CD14-positive monocyte (primary cell): ENCODE data around the gene MMP2. TPM values are rescaled to one million over a fixed set of nuclear protein-coding genes. Genes with fewer than 3 reads are reported as not detected.

ENCODE experiments used
- DNase-seq, 3 donors: peaks; one replicate each; pipeline ENCODE4 v3.0.0-alpha.2; 2011 to 2022
- H2AFZ ChIP-seq: 2 replicates; pipeline ENCODE4 v1.6.0; 2012; ENCODE audit warnings: mild to moderate bottlenecking, low read depth, low read length, inconsistent platforms; ENCODE audit not compliant: insufficient read depth, poor library complexity, severe bottlenecking
- H3K27ac ChIP-seq, 2 donors: 1 replicate in 1 of 2; 2 replicates in 1 of 2; pipeline ENCODE4 v1.5.1; 2012 to 2013; ENCODE audit warnings: low read length in 2 of 2, control low read depth in 1 of 2, inconsistent platforms in 1 of 2, low read depth in 1 of 2, mild to moderate bottlenecking in 1 of 2
- H3K27me3 ChIP-seq, 2 donors: one replicate each; pipeline versions ENCODE4 v1.6.0 to v1.6.1; 2011 to 2013; ENCODE audit warnings: low read length in 2 of 2; ENCODE audit not compliant: control insufficient read depth in 2 of 2, insufficient read depth in 2 of 2
- H3K36me3 ChIP-seq, 2 donors: replicated peaks in 1 of 2; 1 replicate in 1 of 2; 2 replicates in 1 of 2; pipeline versions ENCODE4 v1.5.1 to v1.6.1; 2012 to 2013; ENCODE audit warnings: low read length in 2 of 2, control low read depth in 1 of 2, inconsistent platforms in 1 of 2, mild to moderate bottlenecking in 1 of 2; ENCODE audit not compliant: insufficient read depth in 2 of 2, control insufficient read depth in 1 of 2
- H3K4me1 ChIP-seq, 2 donors: 1 replicate in 1 of 2; 2 replicates in 1 of 2; pipeline versions ENCODE4 v1.5.1 to v1.6.1; 2012 to 2013; ENCODE audit warnings: low read length in 2 of 2, control low read depth in 1 of 2, inconsistent platforms in 1 of 2, mild to moderate bottlenecking in 1 of 2, moderate library complexity in 1 of 2; ENCODE audit not compliant: insufficient read depth in 2 of 2, control insufficient read depth in 1 of 2
- H3K4me2 ChIP-seq: replicated peaks from 2 replicates; pipeline ENCODE3; 2012; ENCODE audit warnings: low read length, moderate library complexity, mild to moderate bottlenecking; ENCODE audit not compliant: poor library complexity, severe bottlenecking; ENCODE audit errors: extremely low read depth
- H3K4me3 ChIP-seq, 3 experiments: fragments of 200-600 bp in 1 of 3; sonication (generic) in 1 of 3; replicated peaks in 1 of 3; 1 replicate in 2 of 3; 2 replicates in 1 of 3; pipeline ENCODE4 v1.5.1; 2011 to 2013; ENCODE audit warnings: low read length in 3 of 3, mild to moderate bottlenecking in 3 of 3, control low read depth in 2 of 3, low read depth in 2 of 3, inconsistent platforms in 1 of 3, moderate library complexity in 1 of 3
- H3K79me2 ChIP-seq: 2 replicates; pipeline ENCODE4 v1.6.0; 2012; ENCODE audit warnings: mild to moderate bottlenecking, control low read depth, inconsistent platforms, low read length, moderate library complexity; ENCODE audit not compliant: insufficient read depth
- H3K9ac ChIP-seq: 2 replicates; pipeline ENCODE4 v1.6.0; 2017; ENCODE audit warnings: low read length, mild to moderate bottlenecking; ENCODE audit not compliant: insufficient read depth, poor library complexity, severe bottlenecking
- H3K9me3 ChIP-seq, 2 donors: replicated peaks in 1 of 2; 1 replicate in 1 of 2; 2 replicates in 1 of 2; pipeline versions ENCODE4 v1.5.1 to v1.6.1; 2012 to 2013; ENCODE audit warnings: low read length in 2 of 2, control low read depth in 1 of 2; ENCODE audit not compliant: control insufficient read depth in 1 of 2, insufficient read depth in 1 of 2
- H4K20me1 ChIP-seq: 2 replicates; pipeline ENCODE4 v1.6.0; 2012; ENCODE audit warnings: mild to moderate bottlenecking, low read length, control low read depth, moderate library complexity; ENCODE audit not compliant: insufficient read depth
- H3K27ac Mint-ChIP-seq, 7 donors: one replicate each; pipeline ENCODE4 v1.8.0; 2020; ENCODE audit warnings: mild to moderate bottlenecking in 7 of 7, mixed read lengths in 7 of 7, moderate library complexity in 6 of 7, inconsistent platforms in 2 of 7
- H3K27me3 Mint-ChIP-seq, 3 donors: one replicate each; pipeline ENCODE4 v1.8.0; 2021 to 2022; ENCODE audit warnings: low read depth in 3 of 3, mild to moderate bottlenecking in 3 of 3, mixed read lengths in 3 of 3, moderate library complexity in 3 of 3, inconsistent platforms in 1 of 3
- H3K36me3 Mint-ChIP-seq, 2 donors: one replicate each; pipeline ENCODE4 v1.8.0; 2020; ENCODE audit warnings: mixed read lengths in 2 of 2, inconsistent platforms in 1 of 2, mild to moderate bottlenecking in 1 of 2
- H3K4me1 Mint-ChIP-seq: one replicate; pipeline ENCODE4 v1.8.0; 2020; ENCODE audit warnings: mild to moderate bottlenecking, mixed read lengths
- H3K4me3 Mint-ChIP-seq, 2 donors: one replicate each; pipeline ENCODE4 v1.8.0; 2020; ENCODE audit warnings: mild to moderate bottlenecking in 2 of 2, mixed read lengths in 2 of 2, moderate library complexity in 1 of 2
- H3K9me3 Mint-ChIP-seq, 7 donors: one replicate each; pipeline ENCODE4 v1.8.0; 2020 to 2022; ENCODE audit warnings: mixed read lengths in 7 of 7, mild to moderate bottlenecking in 6 of 7, moderate library complexity in 6 of 7, inconsistent platforms in 2 of 7
- CTCF ChIP-seq: fragments of 200-600 bp; IDR thresholded peaks from one replicate; pipeline ENCODE4 v1.8.0; 2022; ENCODE audit warnings: antibody characterized with exemption, mild to moderate bottlenecking
- WGBS: methylation state at CpG from one replicate; pipeline ENCODE4 v1.1.5; 2013; ENCODE audit warnings: missing lambda C conversion rate; ENCODE audit not compliant: insufficient coverage; 5-methylcytosine and 5-hydroxymethylcytosine counted together
- intact Hi-C, 2 donors: fragments of 100-400 bp; cut with micrococcal nuclease; formaldehyde crosslinking; loops; one replicate each; pipeline versions ENCODE4 v1.15.0 to v1.15.1; 2023
- polyA plus RNA-seq, 3 donors: library from polyadenylated mRNA; depleted of rRNA in 1 of 3; unstranded in 2 of 3; stranded (reverse) in 1 of 3; fragments of 300-500 nt in 2 of 3; fragments of >200 nt in 1 of 3; fragmentation: Illumina TruSeq in 2 of 3; gene quantifications; 1 replicate in 2 of 3; 2 replicates in 1 of 3; pipeline ENCODE4 v1.2.3, GENCODE V29; 2012 to 2021

The MMP2 gene
- polyA plus RNA-seq, 3 donors, result not detected

DNA sequence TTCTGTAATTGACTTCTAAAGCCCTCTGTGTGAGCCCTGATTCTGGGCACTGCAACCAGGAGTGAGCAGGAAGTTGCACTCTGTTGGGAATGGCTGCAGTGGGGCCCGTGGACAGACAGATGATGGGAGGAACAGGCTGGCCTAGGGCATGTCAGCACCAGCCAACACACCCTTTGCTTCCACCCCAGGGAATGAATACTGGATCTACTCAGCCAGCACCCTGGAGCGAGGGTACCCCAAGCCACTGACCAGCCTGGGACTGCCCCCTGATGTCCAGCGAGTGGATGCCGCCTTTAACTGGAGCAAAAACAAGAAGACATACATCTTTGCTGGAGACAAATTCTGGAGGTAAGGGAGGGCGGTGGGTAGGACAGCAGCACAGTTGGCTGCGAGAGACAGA is 19.1 kb downstream of the MMP2 start:
- no peak overlapping the region for H3K27ac Mint-ChIP-seq
- no peak for TF ChIP-seq CTCF
- H3K27me3 Mint-ChIP-seq, result peaks cover 0 to 5% (median 4%) of the 10 kb centered on the region in 3 donors

DNA sequence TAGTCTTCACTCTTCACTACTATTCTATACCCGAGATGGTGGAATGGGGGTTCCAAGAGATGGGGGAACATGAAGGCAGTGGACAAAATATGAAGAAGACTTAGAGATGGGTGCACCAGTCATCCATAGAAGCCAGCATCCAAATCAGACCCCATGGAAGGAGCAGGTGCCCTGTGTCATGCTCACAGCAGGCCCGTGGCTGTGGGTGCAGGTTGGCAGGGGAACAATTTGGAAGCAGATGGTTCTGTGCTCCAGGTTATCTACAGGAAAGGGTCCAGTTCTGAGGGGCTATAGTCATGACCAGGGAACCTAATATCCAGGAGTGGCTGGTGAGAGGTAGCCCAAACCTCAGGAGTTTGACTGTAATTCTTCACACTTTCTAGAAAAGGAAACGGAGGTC is 20.3 kb downstream of the MMP2 start:
- Histone ChIP-seq H3K79me2 (no peaks in the 10 kb centered on the region), H2AFZ (no peak overlapping the region), H3K9ac (no peak overlapping the region), H3K4me1 (peaks cover 10 to 17% of the 10 kb centered on the region in 2 donors), H4K20me1 (no peaks in the 10 kb centered on the region), H3K36me3 (no peaks in the 10 kb centered on the region), H3K27ac (no peak overlapping the region), H3K4me2 (no peak overlapping the region), H3K4me3 (no peak overlapping the region), H3K9me3 (no peaks in the 10 kb centered on the region), H3K27me3 (peaks cover 0 to 3% of the 10 kb centered on the region in 2 donors)
- Mint-ChIP-seq H3K27me3 (peaks cover 0 to 5% (median 4%) of the 10 kb centered on the region in 3 donors), H3K27ac (no peak overlapping the region), H3K4me3 (no peak overlapping the region), H3K9me3 (peaks cover 0 to 4% (median 0%) of the 10 kb centered on the region in 7 donors), H3K4me1 (peaks cover 18% of the 10 kb centered on the region), H3K36me3 (no peaks in the 10 kb centered on the region)
- WGBS, result 60% methylated on average over 1 of the region's 3 CpGs
- TF ChIP-seq CTCF, result no peak
- no peak for DNase-seq
- intact Hi-C loops, result loop anchor here in 1 of 2 donors (10.0 kb wide), 1 partner anchor 206 kb away; no protein-coding TSS in a partner anchor

More for the DNA sequence above, 19.1 kb downstream of the MMP2 start:
- 100% methylated on average over 3 of the region's 6 CpGs for WGBS
- Histone ChIP-seq H3K4me3 (no peak overlapping the region), H3K4me2 (no peak overlapping the region), H2AFZ (no peak overlapping the region), H3K36me3 (no peaks in the 10 kb centered on the region), H3K4me1 (peaks cover 10 to 17% of the 10 kb centered on the region in 2 donors), H3K27ac (no peak overlapping the region), H3K9ac (no peak overlapping the region), H3K79me2 (no peaks in the 10 kb centered on the region), H3K27me3 (peaks cover 0 to 3% of the 10 kb centered on the region in 2 donors), H4K20me1 (no peaks in the 10 kb centered on the region), H3K9me3 (no peaks in the 10 kb centered on the region)
- Mint-ChIP-seq H3K4me3 (no peak overlapping the region), H3K36me3 (no peaks in the 10 kb centered on the region), H3K4me1 (peaks cover 18% of the 10 kb centered on the region), H3K9me3 (peaks cover 0 to 4% (median 0%) of the 10 kb centered on the region in 7 donors)
- no peak for DNase-seq
- intact Hi-C loops, result loop anchor here in 1 of 2 donors (10.0 kb wide), 1 partner anchor 207 kb away; no protein-coding TSS in a partner anchor
